Upper lobe of left lung (tissue), 6 donors: ENCODE measurements around the gene L1CAM. TPM values are rescaled to one million over a fixed set of nuclear protein-coding genes. Genes with fewer than 3 reads are reported as not detected.

ENCODE experiments used
- ATAC-seq, 2 donors: fragments of 200-7000 bp; cut with Tn5 transposase; one replicate each; pipeline ENCODE4 v1.9.1; 2022; ENCODE audit warnings: mild to moderate bottlenecking in 2 of 2, moderate library complexity in 2 of 2; ENCODE audit not compliant: low FRiP score in 2 of 2
- DNase-seq, 2 donors: peaks; one replicate each; pipeline ENCODE4 v3.0.0-alpha.2; 2019 to 2020
- H3K27ac ChIP-seq, 4 donors: fragments of 200-600 bp; sonication (generic); one replicate each; pipeline ENCODE4 v1.5.1; 2016 to 2019
- H3K27me3 ChIP-seq, 4 donors: fragments of 200-600 bp; sonication (generic); one replicate each; pipeline ENCODE4 v1.5.1; 2017 to 2019
- H3K36me3 ChIP-seq, 4 donors: fragments of 200-600 bp; sonication (generic); one replicate each; pipeline ENCODE4 v1.5.1; 2016 to 2019
- H3K4me1 ChIP-seq, 4 donors: fragments of 200-600 bp; sonication (generic); one replicate each; pipeline ENCODE4 v1.5.1; 2018 to 2019
- H3K4me3 ChIP-seq, 4 donors: fragments of 200-600 bp; sonication (generic); one replicate each; pipeline ENCODE4 v1.5.1; 2017 to 2019; ENCODE audit warnings: mild to moderate bottlenecking in 2 of 4, moderate library complexity in 1 of 4
- H3K9me3 ChIP-seq, 4 donors: fragments of 200-600 bp; sonication (generic); one replicate each; pipeline ENCODE4 v1.5.1; 2018 to 2019
- CTCF ChIP-seq, 6 experiments: fragments of 450-650 bp in 4 of 6; fragments of 200-600 bp in 2 of 6; sonication (generic) in 2 of 6; IDR thresholded peaks; one replicate each; pipeline ENCODE4 v1.5.1; 2016 to 2019; ENCODE audit warnings: antibody characterized with exemption in 6 of 6
- EP300 ChIP-seq, 4 donors: sonication (generic); formaldehyde crosslinking; IDR thresholded peaks; one replicate each; pipeline ENCODE4 v1.5.1; 2017; ENCODE audit warnings: antibody characterized with exemption in 4 of 4, control low read depth in 2 of 4
- POLR2A ChIP-seq, 4 donors: fragments of 450-650 bp; IDR thresholded peaks; one replicate each; pipeline ENCODE4 v1.5.1; 2016 to 2017; ENCODE audit warnings: antibody characterized with exemption in 4 of 4, mild to moderate bottlenecking in 2 of 4
- POLR2AphosphoS5 ChIP-seq, 2 donors: sonication (generic); formaldehyde crosslinking; IDR thresholded peaks; one replicate each; pipeline ENCODE4 v1.5.1; 2017; ENCODE audit warnings: antibody characterized with exemption in 2 of 2
- WGBS, 2 donors: methylation state at CpG; one replicate each; pipeline ENCODE4 v1.1.5; 2017 to 2018; 5-methylcytosine and 5-hydroxymethylcytosine counted together
- total RNA-seq, 6 donors: library from RNA; depleted of rRNA in 4 of 6; stranded (reverse); fragments of >200 nt in 4 of 6; gene quantifications; one replicate each; pipeline versions ENCODE4 v1.1.0 to v1.2.1, GENCODE V29; 2016 to 2021
- donor health status: DM: no; HTN: no; CAD: no; lungs with moderate emphysema.
- donor health status: DM: no; HTN: yes; CAD: no; lungs with severe emphysema.

The L1CAM gene
- total RNA-seq, 6 donors from 2014 or later, result 0.52 to 10.0 (median 1.1) TPM; not detected in 1

DNA sequence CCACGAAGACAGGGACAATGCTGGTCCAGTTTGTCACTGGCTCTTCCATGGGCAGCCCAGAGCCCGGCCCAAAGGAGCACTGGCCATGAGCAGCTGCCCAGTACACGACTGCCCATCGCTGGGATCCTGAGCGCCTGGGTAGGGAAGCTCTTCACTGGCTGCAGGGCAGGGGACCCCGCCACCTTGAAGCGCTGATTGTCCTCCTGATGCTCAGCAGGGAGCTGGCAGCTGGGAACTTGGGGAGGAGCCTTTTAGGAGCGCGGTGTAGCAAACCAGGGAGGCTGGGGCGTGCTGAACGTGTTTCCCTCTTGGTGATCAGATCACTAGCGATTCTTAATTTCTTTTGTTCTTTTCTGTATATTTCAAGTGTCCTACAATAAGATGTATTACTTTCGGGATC is 1.8 kb downstream of the L1CAM start:
- no peak for TF ChIP-seq CTCF (IDR thresholded peaks at IDR 0.05)
- no peak for TF ChIP-seq POLR2AphosphoS5 (IDR thresholded peaks at IDR 0.05)
- no peak for TF ChIP-seq POLR2A (IDR thresholded peaks at IDR 0.05)
- TF ChIP-seq EP300 (IDR thresholded peaks at IDR 0.05), result no peak
- Histone ChIP-seq H3K27me3 (peaks cover 0 to 47% (median 3%) of the 10 kb centered on the region in 4 donors), H3K27ac (no peak overlapping the region), H3K36me3 (no peaks in the 10 kb centered on the region), H3K9me3 (no peaks in the 10 kb centered on the region), H3K4me1 (peaks cover 0 to 14% (median 3%) of the 10 kb centered on the region in 4 donors), H3K4me3 (no peak overlapping the region)
- WGBS, 2 donors, result 60% methylated on average over 9 to 13 of the region's 13 CpGs
- DNase-seq, result no peak
- ATAC-seq, result no peak

DNA sequence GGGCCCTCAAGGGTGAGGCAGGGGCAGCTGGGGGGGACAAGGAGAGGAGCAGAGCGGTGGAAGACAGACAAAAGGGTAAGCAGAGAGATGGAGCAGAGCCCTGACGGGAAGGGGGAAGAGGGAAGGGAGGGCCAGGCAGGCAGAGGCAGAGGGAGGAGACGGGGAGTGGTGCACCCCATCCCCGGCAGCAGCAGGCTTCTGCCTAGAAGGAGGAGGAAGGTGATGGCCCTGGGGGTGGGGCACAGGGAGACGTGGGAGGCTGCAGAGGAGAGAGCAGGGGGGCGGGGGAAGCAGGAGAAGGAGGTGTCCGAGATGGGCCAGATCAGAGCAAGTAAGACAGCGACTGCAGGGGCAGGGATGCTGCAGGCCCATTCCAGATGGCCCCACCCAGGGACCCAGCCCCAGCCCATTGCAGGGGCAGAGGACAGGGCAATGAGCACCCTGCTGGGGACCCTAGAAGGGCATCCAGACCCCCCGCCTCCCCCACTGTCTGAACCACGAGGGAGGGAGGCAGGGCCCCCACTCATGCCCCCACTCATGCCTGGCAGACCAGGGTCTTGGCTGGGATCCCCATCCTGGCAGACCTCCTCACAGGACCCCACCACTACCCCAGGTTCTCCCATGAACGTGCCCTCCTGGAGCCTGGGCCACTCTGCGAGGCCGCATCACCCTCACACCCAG is 2.7 kb downstream of the L1CAM start:
- peaks cover 0 to 52% (median 3%) of the 10 kb centered on the region in 4 donors for H3K27me3 ChIP-seq
- no peaks in the 10 kb centered on the region for H3K9me3 ChIP-seq
- TF ChIP-seq CTCF (IDR thresholded peaks at IDR 0.05) (no peak), POLR2A (IDR thresholded peaks at IDR 0.05) (no peak), EP300 (IDR thresholded peaks at IDR 0.05) (no peak), POLR2AphosphoS5 (IDR thresholded peaks at IDR 0.05) (no peak)
- no peaks in the 10 kb centered on the region for H3K36me3 ChIP-seq
- no peak overlapping the region for H3K4me3 ChIP-seq
- H3K4me1 ChIP-seq, result peaks cover 0 to 14% (median 3%) of the 10 kb centered on the region in 4 donors
- ATAC-seq (no peak), DNase-seq (no peak)
- no peak overlapping the region for H3K27ac ChIP-seq
- WGBS, 2 donors, result 32 to 61% methylated on average over 8 to 12 of the region's 13 CpGs

DNA sequence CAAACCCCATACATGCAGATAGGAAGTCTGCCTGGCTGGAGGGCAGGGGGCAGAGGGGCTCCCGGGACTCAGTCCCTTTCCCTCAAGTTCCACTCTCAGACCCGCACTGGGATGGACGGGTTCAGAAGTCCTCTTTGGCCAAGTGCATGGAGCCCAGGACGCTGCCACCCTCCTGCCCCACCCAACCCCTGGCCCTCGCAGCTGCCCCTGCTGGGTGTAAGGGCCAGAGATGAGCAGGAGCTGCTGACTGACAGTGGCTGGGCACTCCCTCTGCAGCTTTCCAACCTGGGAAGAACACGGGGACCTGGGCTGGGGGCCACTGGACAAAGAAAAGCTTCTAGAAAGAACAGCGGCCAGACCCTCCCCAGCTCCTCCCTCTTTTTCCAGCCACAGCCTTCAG is 3.4 kb downstream of the L1CAM start:
- WGBS, 2 donors, result 38% methylated on average over 5 of the region's 7 CpGs; no CpG with 5 or more reads in 1 of the 2 donors

GRCh38 chrX:153882086-153882498 is 3.9 kb downstream of the L1CAM start:
- Histone ChIP-seq H3K36me3 (no peaks in the 10 kb centered on the region), H3K4me1 (peaks cover 0 to 14% (median 3%) of the 10 kb centered on the region in 4 donors), H3K4me3 (no peak overlapping the region), H3K27me3 (peaks cover 0 to 60% (median 3%) of the 10 kb centered on the region in 4 donors), H3K9me3 (no peaks in the 10 kb centered on the region), H3K27ac (no peak overlapping the region)
- DNase-seq (no peak), ATAC-seq (no peak)
- WGBS, 2 donors, result 56% methylated on average over 8 of the region's 8 CpGs; no CpG with 5 or more reads in 1 of the 2 donors
- TF ChIP-seq POLR2AphosphoS5 (IDR thresholded peaks at IDR 0.05), result no peak
- no peak for TF ChIP-seq CTCF (IDR thresholded peaks at IDR 0.05)
- TF ChIP-seq EP300 (IDR thresholded peaks at IDR 0.05), result no peak
- no peak for TF ChIP-seq POLR2A (IDR thresholded peaks at IDR 0.05)

More for the DNA sequence above, 3.4 kb downstream of the L1CAM start:
- Histone ChIP-seq H3K4me1 (peaks cover 0 to 14% (median 3%) of the 10 kb centered on the region in 4 donors), H3K27me3 (peaks cover 0 to 56% (median 3%) of the 10 kb centered on the region in 4 donors), H3K27ac (no peak overlapping the region), H3K9me3 (no peaks in the 10 kb centered on the region), H3K36me3 (no peaks in the 10 kb centered on the region), H3K4me3 (no peak overlapping the region)
- no peak for ATAC-seq
- TF ChIP-seq POLR2A (IDR thresholded peaks at IDR 0.05) (no peak), CTCF (IDR thresholded peaks at IDR 0.05) (no peak), EP300 (IDR thresholded peaks at IDR 0.05) (no peak), POLR2AphosphoS5 (IDR thresholded peaks at IDR 0.05) (no peak)
- DNase-seq, result no peak
